ENCODE results near the gene ASCC1.
"Not testable (repeated sequence)": the region's sequence is repeated elsewhere in the genome, so short reads cannot be mapped to it uniquely, and the experiment has no call there.

Gene ASCC1

GRCh38 chr10:72248468-72249151 lies 32.5 kb upstream of the ASCC1 start:
- DNase-seq (peak; percentile 75), ATAC-seq (peak; percentile 90)

- ATAC-seq (no peak), DNase-seq (peak; percentile 43)
These were observed 30.0 kb upstream of the ASCC1 start for GRCh38 chr10:72245949-72246525.

- ATAC-seq, result no peak
- no peak for DNase-seq
These were observed 28.5 kb upstream of the ASCC1 start for GRCh38 chr10:72244573-72245038.

- DNase-seq (no peak), ATAC-seq (no peak)
These were observed 27.9 kb upstream of the ASCC1 start for GRCh38 chr10:72243822-72244437.

GRCh38 chr10:72242675-72243074 lies 26.6 kb upstream of the ASCC1 start:
- peak; percentile 68 for ATAC-seq

GRCh38 chr10:72241691-72242252 lies 25.7 kb upstream of the ASCC1 start:
- DNase-seq, result no peak
- ATAC-seq, result no peak

More at GRCh38 chr10:72242675-72243074, 26.6 kb upstream of the ASCC1 start:
- peak; percentile 53 for DNase-seq

- DNase-seq (no peak), ATAC-seq (no peak)
These were observed 24.3 kb upstream of the ASCC1 start for GRCh38 chr10:72240371-72240770.

GRCh38 chr10:72239409-72239808 lies 23.3 kb upstream of the ASCC1 start:
- ATAC-seq, result no peak
- DNase-seq, result no peak

- DNase-seq (no peak), ATAC-seq (no peak)
These were observed 22.5 kb upstream of the ASCC1 start for GRCh38 chr10:72238392-72239175.

- no peak for DNase-seq
- no peak for ATAC-seq
These were observed 19.6 kb upstream of the ASCC1 start for GRCh38 chr10:72235544-72236279.

GRCh38 chr10:72234560-72235095 lies 18.6 kb upstream of the ASCC1 start:
- no peak for ATAC-seq
- no peak for DNase-seq

- ATAC-seq (no peak), DNase-seq (no peak)
These were observed 17.5 kb upstream of the ASCC1 start for GRCh38 chr10:72233621-72234020.

- ATAC-seq, result no peak
- no peak for DNase-seq
These were observed 13.5 kb upstream of the ASCC1 start for GRCh38 chr10:72229261-72230251.

GRCh38 chr10:72228318-72228751 lies 12.3 kb upstream of the ASCC1 start:
- DNase-seq (no peak), ATAC-seq (no peak)

GRCh38 chr10:72227826-72228225 lies 11.8 kb upstream of the ASCC1 start:
- ATAC-seq (no peak), DNase-seq (no peak)

GRCh38 chr10:72226418-72227027 lies 10.4 kb upstream of the ASCC1 start:
- no peak for ATAC-seq

GRCh38 chr10:72224191-72224590 lies 8.1 kb upstream of the ASCC1 start:
- not testable (repeated sequence) for ATAC-seq

More at GRCh38 chr10:72226418-72227027, 10.4 kb upstream of the ASCC1 start:
- DNase-seq, result no peak

GRCh38 chr10:72223743-72224101 lies 7.6 kb upstream of the ASCC1 start:
- ATAC-seq (peak; percentile 74), DNase-seq (peak; percentile 44)

More at GRCh38 chr10:72224191-72224590, 8.1 kb upstream of the ASCC1 start:
- not testable (repeated sequence) for DNase-seq

- ATAC-seq, result no peak
- no peak for DNase-seq
These were observed 5.2 kb upstream of the ASCC1 start for GRCh38 chr10:72221278-72221677.

Measured in stimulated activated naive CD8-positive, alpha-beta T cell treated with anti-CD3 and anti-CD28 coated beads, Interleukin-15, Interleukin-2, amounts not matched to agents 100 U/mL and 50 U/mL, for 24 hours (primary cell).